Measurements from ENCODE around the gene TRIM44. TPM values are rescaled to one million over a fixed set of nuclear protein-coding genes. Genes with fewer than 3 reads are reported as not detected.
A peak's percentile ranks its signal among the peaks of the same experiment; 100 is the strongest.

TRIM44 gene
- total and polyA plus RNA-seq, 2 donors (not counting 3 experiments of a cell fraction or from before 2014, with no cell fraction given): 31.7 to 72.0 TPM

DNA sequence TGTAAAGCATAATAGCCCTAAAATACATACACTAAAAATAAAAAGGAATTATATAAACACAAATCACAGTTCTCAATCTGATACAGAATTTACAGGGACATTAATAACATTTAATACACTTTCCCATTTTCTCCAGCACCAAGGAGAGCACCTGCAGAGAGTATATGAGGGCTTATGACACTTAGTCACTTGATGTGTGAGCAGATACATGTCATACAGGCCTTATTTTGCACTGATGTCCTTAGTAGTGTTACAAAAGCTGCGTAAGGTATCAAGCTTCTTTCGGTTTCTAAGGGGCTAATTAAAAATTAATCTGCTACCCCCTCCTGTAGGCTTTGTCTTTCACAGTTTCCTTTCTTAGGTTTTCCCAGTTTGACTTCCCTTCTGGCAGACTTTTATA is 61.3 kb downstream of the TRIM44 start:
- H3K9ac ChIP-seq (replicated peaks; ENCODE audit: extremely low read depth, insufficient read depth, low read length): no peak overlapping the region
- no peak for TF ChIP-seq JUN (IDR thresholded peaks at IDR 0.05; ENCODE audit: borderline replicate concordance, insufficient read depth, insufficient read length, low read depth)
- no peak for TF ChIP-seq POLR2AphosphoS5 (IDR thresholded peaks at IDR 0.05; ENCODE audit: insufficient read depth, low read depth, low read length)
- no peak for TF ChIP-seq MAX (IDR thresholded peaks at IDR 0.05; ENCODE audit: insufficient read depth, insufficient read length)
- TF ChIP-seq MYC (IDR thresholded peaks at IDR 0.05; ENCODE audit: low read depth, low read length): no peak
- no peak overlapping the region for H3K27ac ChIP-seq (ENCODE audit: insufficient read depth, low read depth, low read length)
- FAIRE-seq (no peak), DNase-seq (ENCODE audit: low read depth, low spot score) (peak; percentile 12)
- dilution Hi-C loops (cut with MboI; ENCODE audit: extremely low pct_ligation_motif_present, low sequenced_read_pairs): no loop called here
- intact Hi-C loops (cut with micrococcal nuclease): no loop called here
- H3K9me3 ChIP-seq (replicated peaks; ENCODE audit: control insufficient read depth, insufficient read depth, low read length): no peaks in the 10 kb centered on the region
- H3K4me2 ChIP-seq (ENCODE audit: insufficient read depth, low read length): no peak overlapping the region
- peaks cover 10% of the 10 kb centered on the region for H4K20me1 ChIP-seq (replicated peaks; ENCODE audit: control insufficient read depth, extremely low read depth, insufficient read depth, low read length)
- ChIA-PET CTCF (interaction anchor here (1.2 to 1.5 kb wide), 2 partner anchors 11 to 98 kb away, joined by 3 to 6 read pairs; no protein-coding TSS in a partner anchor), POLR2A (no interaction called here)
- H3K79me2 ChIP-seq (ENCODE audit: control insufficient read depth, insufficient read depth, low read length): peaks cover 15% of the 10 kb centered on the region
- BruUV-seq (replicated peaks): no TSS peak
- no peak overlapping the region for H2AFZ ChIP-seq (ENCODE audit: low read depth, low read length)
- H3K9me1 ChIP-seq (replicated peaks; ENCODE audit: control insufficient read depth, extremely low read depth, insufficient read depth, low read length): no peaks in the 10 kb centered on the region
- no peaks in the 10 kb centered on the region for H3K27me3 ChIP-seq (ENCODE audit: control insufficient read depth in 2 of 2, insufficient read depth in 2 of 2, low read length in 2 of 2)
- H3K4me3 ChIP-seq (replicated peaks in 1 of 3; ENCODE audit: insufficient read depth in 1 of 3, low read depth in 1 of 3, low read length in 3 of 3): no peak overlapping the region
- peaks cover 0 to 3% of the 10 kb centered on the region in 2 experiments for H3K36me3 ChIP-seq (ENCODE audit: control insufficient read depth in 2 of 2, extremely low read depth in 1 of 2, insufficient read depth in 2 of 2, low read length in 2 of 2)
- no peaks in the 10 kb centered on the region for H3K4me1 ChIP-seq (ENCODE audit: control insufficient read depth, extremely low read depth, insufficient read depth, low read length)

- TF ChIP-seq POLR2AphosphoS5 (IDR thresholded peaks at IDR 0.05; ENCODE audit: insufficient read depth, low read depth, low read length): no peak
- peak; percentile 60 for TF ChIP-seq FOS (IDR thresholded peaks at IDR 0.05; ENCODE audit: borderline replicate concordance, insufficient read depth, low read length)
- H3K4me3 ChIP-seq (replicated peaks in 1 of 3; ENCODE audit: insufficient read depth in 1 of 3, low read depth in 1 of 3, low read length in 3 of 3): no peak overlapping the region
- H3K4me1 ChIP-seq (ENCODE audit: control insufficient read depth, extremely low read depth, insufficient read depth, low read length): no peaks in the 10 kb centered on the region
- POLR2A ChIA-PET: no interaction called here
- no peak overlapping the region for H2AFZ ChIP-seq (ENCODE audit: low read depth, low read length)
- H3K27me3 ChIP-seq (ENCODE audit: control insufficient read depth in 2 of 2, insufficient read depth in 2 of 2, low read length in 2 of 2): no peaks in the 10 kb centered on the region
- CTCF ChIA-PET: no interaction called here
- H3K9me3 ChIP-seq (replicated peaks; ENCODE audit: control insufficient read depth, insufficient read depth, low read length): no peaks in the 10 kb centered on the region
- no peaks in the 10 kb centered on the region for H3K9me1 ChIP-seq (replicated peaks; ENCODE audit: control insufficient read depth, extremely low read depth, insufficient read depth, low read length)
- peaks cover 0 to 3% of the 10 kb centered on the region in 2 experiments for H3K36me3 ChIP-seq (ENCODE audit: control insufficient read depth in 2 of 2, extremely low read depth in 1 of 2, insufficient read depth in 2 of 2, low read length in 2 of 2)
- intact Hi-C loops (cut with micrococcal nuclease): no loop called here
- H3K27ac ChIP-seq (ENCODE audit: insufficient read depth, low read depth, low read length): no peak overlapping the region
- peaks cover 7% of the 10 kb centered on the region for H3K79me2 ChIP-seq (ENCODE audit: control insufficient read depth, insufficient read depth, low read length)
- FAIRE-seq (no peak), DNase-seq (ENCODE audit: low read depth, low spot score) (peak; percentile 30)
- H3K4me2 ChIP-seq (ENCODE audit: insufficient read depth, low read length): no peak overlapping the region
- no TSS peak for BruUV-seq (replicated peaks)
- no peak overlapping the region for H3K9ac ChIP-seq (replicated peaks; ENCODE audit: extremely low read depth, insufficient read depth, low read length)
- dilution Hi-C loops (cut with MboI; ENCODE audit: extremely low pct_ligation_motif_present, low sequenced_read_pairs): no loop called here
- H4K20me1 ChIP-seq (replicated peaks; ENCODE audit: control insufficient read depth, extremely low read depth, insufficient read depth, low read length): peaks cover 10% of the 10 kb centered on the region
Observed at GRCh38 chr11:35725885-35726284, 63.3 kb downstream of the TRIM44 start.
